Activated T-cell treated with anti-CD3 and anti-CD28 coated beads, Interleukin-2, amount 50 U/mL, for 48 hours (primary cell): Measurements from ENCODE around the gene SPATC1L.

Experiments
- DNase-seq, 2 experiments: peaks; one replicate each; pipeline ENCODE4 v3.0.0-alpha.2; 2020

The SPATC1L gene

DNA sequence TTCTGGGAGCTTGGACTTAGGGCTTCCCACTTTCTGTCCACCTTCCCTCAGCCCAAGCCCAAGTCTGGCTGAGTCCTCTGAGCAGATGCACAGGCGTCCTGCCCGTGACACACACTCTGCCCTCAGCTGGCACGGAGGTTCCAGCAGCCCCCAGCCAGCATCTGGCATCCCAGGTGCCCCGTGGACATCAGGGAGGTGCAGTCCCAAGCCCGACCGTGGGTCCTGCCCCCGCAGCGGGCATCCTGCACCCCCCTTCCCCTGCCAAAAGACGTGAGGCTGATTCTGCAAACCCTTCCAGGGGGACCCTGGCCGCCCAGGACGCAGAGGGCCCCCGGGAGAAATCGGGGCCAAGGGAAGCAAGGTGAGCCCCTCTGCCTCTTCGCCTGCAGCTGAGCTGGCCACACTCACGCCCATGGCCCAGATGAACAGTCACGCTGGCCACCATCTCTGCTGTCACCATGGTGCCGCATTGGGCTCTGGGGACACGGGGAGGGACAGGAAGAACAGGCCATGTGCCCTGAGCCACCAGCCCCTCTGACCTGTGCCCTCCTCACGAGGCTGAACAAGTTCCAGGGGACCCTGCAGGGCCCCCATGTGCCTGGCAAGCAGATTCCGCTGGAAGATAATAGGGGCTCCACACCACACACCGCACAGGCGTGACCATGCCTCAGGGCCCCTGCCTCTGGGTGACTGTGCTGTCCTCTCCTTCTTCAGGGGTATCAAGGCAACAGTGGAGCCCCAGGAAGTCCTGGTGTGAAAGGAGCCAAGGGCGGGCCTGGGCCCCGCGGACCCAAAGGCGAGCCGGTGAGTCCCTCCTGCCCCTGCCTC, 65.7 kb downstream of the SPATC1L start:
- DNase-seq: no peak

DNA sequence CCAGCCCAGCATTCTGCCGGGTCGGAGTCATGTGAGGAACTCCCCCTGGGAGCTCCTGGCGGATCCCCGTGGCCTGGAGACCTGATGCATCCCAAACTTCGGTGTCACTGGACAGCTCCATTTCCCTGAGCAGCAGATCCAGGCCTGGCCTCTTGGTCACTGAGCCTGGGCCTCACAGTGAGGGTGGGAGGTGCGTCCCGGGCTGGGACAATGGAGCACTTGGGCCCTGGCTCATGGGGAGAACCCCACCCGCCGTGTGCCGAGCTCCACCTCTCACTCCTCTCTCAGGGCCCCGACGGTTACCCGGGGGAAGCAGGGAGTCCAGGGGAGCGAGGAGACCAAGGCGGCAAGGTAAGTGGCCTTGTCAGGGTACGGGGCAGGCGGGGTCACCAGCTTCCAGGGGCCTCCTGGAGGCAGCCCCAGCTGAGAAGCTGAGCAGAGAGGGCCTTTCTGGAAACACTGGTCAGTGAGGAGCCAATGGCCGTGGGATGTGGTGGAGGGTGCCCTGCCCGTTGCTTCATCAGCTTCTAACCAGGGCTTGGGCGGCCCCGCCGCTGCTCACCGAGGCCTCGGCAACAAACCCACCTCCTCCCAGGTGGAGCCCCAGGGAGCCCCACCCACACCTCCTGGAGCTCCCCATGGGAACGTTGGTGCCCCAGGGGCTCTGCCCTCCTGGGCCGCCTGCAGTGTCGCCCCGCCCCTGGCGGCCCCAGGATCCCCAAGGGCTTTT, 66.5 kb downstream of the SPATC1L start:
- DNase-seq: no peak

DNA sequence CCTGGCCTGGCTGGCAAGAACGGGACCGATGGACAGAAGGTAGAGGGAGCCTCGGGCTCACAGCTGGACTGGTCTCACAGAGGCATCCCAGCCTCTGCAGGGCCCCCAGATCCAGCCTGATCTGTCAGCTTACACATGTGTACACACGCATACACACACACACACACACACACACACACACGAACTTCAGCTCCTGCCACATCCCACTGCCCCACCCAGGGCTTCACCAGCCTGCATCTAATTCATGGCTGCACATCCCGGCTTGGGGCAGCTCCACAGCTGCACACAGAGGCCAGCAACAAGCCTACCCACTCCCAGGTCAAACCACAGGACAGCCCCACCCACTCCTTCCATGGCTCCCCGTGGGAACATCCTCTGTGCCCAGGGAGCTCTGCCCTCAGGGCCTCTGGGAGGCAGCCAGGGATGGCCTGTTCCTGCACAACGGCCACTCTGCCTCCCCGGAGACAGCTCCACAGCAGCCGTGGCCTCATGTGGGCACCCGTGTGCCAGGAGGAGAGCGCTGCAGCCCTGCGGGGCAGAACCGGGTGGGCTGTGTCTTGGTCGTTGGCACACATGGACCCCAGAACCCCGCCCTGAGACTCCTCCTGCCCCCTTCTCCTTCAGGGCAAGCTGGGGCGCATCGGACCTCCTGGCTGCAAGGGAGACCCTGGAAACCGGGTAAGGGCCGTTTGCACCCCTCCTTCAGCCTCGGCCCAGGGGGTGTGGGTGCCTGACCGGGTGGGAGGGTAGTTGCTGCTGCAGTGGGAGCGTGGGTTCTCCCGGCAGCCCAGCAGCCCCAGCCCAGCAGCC, 67.3 kb downstream of the SPATC1L start:
- no peak for DNase-seq

DNA sequence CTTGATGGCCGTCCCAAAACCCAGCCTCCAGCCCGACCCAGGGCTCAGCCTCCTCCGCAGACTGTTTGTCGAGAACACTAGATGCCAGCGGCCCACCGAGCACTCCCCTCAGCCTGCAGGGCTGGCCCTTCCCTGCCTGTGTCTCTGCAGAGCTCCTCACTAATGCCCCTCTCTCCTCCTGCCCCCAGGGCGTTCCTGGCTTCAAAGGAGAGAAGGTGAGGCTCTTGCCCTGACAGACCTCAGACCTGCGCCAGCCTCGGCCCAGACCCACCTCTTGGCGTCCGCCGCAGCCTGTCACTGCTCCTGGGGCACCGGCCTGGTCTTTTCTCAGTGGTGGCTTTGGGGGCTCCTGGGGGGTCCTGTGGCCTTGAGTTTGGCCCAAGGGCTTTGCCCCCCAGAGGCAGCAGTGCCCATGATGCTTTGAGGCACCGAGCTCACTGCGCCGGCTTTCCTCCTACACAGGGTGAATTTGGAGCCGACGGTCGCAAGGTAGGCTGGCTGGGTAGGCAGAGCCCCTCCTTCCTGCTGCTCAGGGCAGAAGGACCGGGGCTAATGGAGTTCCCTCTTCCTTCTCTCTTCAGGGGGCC, 68.0 kb downstream of the SPATC1L start:
- DNase-seq: no peak

DNA sequence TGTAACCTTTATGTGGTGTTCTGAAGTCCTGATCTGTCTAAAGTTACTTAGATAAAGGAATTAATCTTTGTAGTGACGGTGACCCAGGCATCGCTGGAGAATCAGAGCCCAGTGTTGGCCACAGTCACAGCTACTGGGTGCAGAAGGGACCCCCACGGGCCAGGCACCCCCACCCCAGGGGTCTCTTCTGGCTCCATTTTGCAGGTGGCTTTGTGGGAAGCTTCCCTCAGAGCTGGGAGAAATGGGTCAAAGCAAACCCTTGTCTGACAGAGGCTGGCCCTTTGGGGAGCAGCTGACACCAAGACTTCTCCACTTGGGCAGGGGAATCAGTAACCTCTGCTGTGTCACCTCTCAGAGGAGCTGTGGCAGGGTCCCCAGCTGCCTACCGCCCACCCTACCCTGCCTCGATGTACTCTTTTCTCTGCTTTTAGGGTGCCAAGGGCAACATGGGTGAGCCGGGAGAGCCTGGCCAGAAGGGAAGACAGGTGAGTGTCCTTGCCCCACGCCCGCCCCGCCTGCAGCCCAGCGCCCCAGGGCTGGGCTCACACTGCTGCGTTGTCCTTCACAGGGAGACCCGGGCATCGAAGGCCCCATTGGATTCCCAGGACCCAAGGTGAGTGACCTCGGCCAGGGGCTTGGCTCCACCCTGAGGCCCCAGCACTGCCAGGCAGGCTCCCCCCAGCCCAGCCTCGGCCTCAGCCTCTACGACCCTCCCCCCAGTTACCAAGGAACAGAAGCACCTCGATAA, 68.6 kb downstream of the SPATC1L start:
- DNase-seq: no peak

DNA sequence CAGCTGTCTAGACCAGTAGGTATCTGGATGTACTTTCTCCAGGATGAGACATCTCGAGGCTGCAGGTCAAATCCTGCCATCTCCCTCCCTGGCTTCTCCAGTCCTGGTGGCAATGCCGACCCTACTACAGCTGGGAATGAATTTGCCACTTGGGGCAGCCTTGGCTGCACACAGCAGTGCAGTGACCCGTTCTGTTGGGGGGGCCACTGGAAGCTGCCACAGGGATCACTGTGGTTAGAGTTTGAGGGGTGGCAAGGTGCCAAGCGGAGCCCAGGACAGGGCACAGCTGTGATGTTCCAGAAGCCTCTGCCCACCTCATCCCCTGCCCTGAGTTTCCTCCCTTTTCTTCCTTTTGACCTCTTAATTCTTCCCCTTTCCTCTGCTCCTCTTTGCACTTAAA, 69.3 kb downstream of the SPATC1L start:
- no peak for DNase-seq

DNA sequence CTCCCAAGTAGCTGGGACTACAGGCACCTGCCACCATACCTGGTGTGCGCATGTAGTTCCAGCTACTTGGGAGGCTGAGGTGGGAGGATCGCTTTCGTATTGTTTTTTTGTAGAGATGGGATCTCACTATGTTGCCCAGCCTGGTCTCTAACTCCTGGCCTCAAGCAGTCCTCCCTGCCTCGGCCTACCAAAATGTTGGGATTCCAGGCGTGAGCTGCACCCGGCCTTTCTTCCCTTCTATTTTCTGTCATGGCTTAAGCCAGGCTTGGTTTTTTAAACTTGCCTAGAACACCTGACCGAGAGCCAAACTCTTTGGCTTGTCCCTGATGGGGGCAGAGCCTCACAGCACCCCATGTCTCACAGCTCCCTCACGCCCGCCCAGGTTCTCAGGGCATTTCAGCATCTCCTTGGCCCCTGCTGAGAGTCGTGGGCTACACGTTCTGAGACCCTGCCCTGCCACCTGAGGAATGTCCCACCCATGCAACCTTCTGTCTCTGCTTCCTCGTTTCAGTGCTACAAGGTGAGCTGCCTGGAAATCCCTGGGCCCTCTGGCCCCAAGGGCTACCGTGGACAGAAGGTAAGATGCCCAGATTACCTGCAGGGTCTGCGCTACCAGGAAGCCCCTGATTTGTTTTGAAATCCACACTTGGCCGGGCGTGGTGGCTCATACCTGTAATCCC, 70.6 kb downstream of the SPATC1L start:
- no peak for DNase-seq

DNA sequence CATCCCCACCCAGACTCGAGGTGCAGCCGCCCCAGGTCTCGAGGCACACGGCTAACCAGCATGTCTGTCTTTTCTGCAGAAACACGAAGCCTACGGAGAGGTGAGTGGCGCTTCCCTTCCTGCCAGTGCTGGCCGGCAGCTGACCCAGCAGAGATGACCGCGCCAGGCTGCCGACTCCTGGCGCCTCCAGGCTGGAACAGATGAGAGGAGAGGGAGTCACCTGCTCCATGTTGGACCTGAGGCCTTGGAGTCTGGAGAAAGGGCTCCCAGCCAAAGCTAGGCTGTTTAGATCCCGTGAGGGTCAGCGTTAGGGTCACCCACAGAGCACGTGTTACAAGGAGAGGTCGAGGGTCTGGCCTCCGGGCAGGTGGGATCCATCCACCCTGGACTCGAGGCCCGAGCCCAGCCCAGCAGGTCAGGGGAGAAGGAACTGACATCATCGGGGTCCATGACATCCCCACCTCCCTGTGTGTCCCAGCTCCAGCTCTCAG, 71.5 kb downstream of the SPATC1L start:
- DNase-seq: peak; percentile 3 to 9

DNA sequence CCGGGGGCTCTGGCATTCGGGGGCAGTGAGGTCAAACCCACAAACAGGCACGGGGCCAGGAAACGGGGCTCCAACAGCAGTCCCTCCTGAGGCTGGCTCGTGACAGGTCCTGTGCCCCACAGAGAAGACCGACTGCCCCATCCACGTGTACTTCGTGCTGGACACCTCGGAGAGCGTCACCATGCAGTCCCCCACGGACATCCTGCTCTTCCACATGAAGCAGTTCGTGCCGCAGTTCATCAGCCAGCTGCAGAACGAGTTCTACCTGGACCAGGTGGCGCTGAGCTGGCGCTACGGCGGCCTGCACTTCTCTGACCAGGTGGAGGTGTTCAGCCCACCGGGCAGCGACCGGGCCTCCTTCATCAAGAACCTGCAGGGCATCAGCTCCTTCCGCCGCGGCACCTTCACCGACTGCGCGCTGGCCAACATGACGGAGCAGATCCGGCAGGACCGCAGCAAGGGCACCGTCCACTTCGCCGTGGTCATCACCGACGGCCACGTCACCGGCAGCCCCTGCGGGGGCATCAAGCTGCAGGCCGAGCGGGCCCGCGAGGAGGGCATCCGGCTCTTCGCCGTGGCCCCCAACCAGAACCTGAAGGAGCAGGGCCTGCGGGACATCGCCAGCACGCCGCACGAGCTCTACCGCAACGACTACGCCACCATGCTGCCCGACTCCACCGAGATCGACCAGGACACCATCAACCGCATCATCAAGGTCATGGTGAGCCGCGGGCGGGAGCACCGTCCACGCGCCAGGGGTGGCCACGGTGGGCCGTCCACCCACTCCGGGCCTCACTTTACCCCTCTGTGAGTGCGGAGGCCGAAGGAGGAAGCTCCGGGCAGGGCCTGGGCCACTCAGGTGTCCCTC, 72.2 kb downstream of the SPATC1L start:
- peak; percentile 5 to 10 for DNase-seq

DNA sequence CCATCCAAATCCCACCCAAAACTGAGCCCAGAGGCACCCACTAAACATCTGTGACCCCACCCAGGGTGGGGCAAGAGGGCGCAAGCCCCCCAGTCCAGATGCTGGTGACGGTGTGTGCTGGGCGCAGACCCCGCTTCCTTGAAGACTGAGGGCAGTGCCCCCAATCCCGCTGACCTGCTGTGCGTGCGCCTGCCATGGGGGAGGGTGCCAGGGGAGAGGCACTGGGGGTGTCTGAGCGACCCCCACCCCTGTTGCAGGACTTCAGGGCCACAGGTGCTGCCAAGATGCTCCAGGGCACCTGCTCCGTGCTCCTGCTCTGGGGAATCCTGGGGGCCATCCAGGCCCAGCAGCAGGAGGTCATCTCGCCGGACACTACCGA, 73.1 kb downstream of the SPATC1L start:
- peak in 1 of 2 experiments; percentile 7 for DNase-seq
